ENCODE data around the gene GTSF1L. TPM values are rescaled to one million over a fixed set of nuclear protein-coding genes. Genes with fewer than 3 reads are reported as not detected.

The GTSF1L gene
- total RNA-seq = not detected in 2 replicates
- long read RNA-seq = 0 reads

- no peak within 1 kb of the TSS for H3K4me3 Mint-ChIP-seq
- DNase-seq (ENCODE audit: low read depth, low spot score) = no peak
- no peaks in the 10 kb centered on the region for H3K9me3 Mint-ChIP-seq
- no peaks in the 10 kb centered on the region for H3K4me1 Mint-ChIP-seq
- H3K36me3 Mint-ChIP-seq (ENCODE audit: low read depth) = no peaks in the 10 kb centered on the region
- H3K27ac Mint-ChIP-seq (ENCODE audit: unreplicated experiment) = no peak within 1 kb of the TSS
- H3K27me3 Mint-ChIP-seq (ENCODE audit: low read depth) = no peaks in the 10 kb centered on the region
- no peak for TF ChIP-seq CTCF (conservative IDR thresholded peaks at IDR 0.05)
Observed at GRCh38 chr20:43726811-43727338, at the start of gene GTSF1L. Gene GTSF1L, minus strand, starts transcription at chr20:43727002. Its CDS starts 308 bp downstream, at chr20:43726694.

DNA sequence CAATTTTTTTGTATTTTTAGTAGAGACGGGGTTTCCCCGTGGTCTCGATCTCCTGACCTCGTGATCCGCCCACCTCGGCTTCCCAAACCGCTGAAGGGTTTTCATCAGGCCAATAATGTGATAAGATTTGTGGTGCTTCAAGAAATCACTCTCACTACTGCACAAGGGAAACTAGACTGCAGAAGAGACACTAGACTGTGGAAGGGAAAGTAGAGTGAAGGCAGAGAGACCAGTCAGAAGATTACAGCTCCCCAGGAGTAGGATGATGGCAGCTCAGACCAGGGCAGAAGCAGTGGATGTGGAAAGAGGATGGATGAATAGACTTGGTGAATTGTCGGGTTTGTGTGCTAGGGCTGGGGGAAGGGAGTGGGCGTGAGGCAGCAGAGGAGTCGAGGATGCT lies 48.0 kb upstream of the GTSF1L start:
- Mint-ChIP-seq H3K4me1 (peaks cover 4% of the 10 kb centered on the region), H3K27ac (ENCODE audit: unreplicated experiment) (no peak overlapping the region), H3K4me3 (no peak overlapping the region), H3K9me3 (peaks cover 4% of the 10 kb centered on the region), H3K27me3 (ENCODE audit: low read depth) (peaks cover 33% of the 10 kb centered on the region), H3K36me3 (ENCODE audit: low read depth) (peaks cover 2% of the 10 kb centered on the region)
- TF ChIP-seq CTCF (conservative IDR thresholded peaks at IDR 0.05) = no peak
- DNase-seq (ENCODE audit: low read depth, low spot score) = no peak

DNA sequence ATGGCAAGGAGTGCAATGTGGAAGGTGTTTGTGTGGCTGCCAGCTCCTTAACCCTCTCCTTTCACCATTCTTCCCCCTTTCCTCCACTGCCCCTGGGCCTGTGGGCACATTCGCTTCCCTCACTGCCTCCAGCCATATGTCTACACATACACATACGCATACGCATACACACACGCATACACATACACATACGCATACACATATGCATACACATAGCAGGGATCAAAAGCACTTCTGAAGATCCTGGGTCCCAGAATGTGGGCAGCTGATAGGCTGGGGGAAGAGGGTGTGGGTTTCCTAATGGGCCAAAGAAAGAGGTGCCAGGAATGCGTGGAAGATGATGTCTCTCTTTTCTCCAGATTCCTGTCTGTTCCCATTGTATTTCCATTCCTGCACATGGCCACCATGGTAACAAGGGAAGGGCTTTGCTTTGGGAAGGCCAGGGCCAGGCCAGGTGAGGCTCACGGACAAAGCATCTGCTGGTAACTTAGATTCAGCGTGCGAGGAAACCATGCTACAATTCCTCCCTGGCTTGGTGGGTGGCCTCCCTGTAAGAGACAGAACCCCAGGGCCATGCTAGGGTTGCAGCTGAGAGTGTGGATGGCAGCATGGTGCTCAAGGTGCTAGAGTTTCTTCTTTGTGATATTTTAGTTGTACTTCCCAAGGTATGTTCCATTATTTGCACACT lies 44.8 kb upstream of the GTSF1L start:
- H3K36me3 Mint-ChIP-seq (ENCODE audit: low read depth) = no peaks in the 10 kb centered on the region
- H3K27ac Mint-ChIP-seq (ENCODE audit: unreplicated experiment) = peak overlapping the region; percentile 81
- TF ChIP-seq CTCF (conservative IDR thresholded peaks at IDR 0.05) = no peak
- no peak for DNase-seq (ENCODE audit: low read depth, low spot score)
- H3K4me3 Mint-ChIP-seq = no peak overlapping the region
- peaks cover 12% of the 10 kb centered on the region for H3K4me1 Mint-ChIP-seq
- no peaks in the 10 kb centered on the region for H3K9me3 Mint-ChIP-seq
- H3K27me3 Mint-ChIP-seq (ENCODE audit: low read depth) = peaks cover 42% of the 10 kb centered on the region

GRCh38 chr20:43770342-43770741 lies 43.5 kb upstream of the GTSF1L start:
- H3K36me3 Mint-ChIP-seq (ENCODE audit: low read depth) = no peaks in the 10 kb centered on the region

More at GRCh38 chr20:43770342-43770741, 43.5 kb upstream of the GTSF1L start:
- H3K27ac Mint-ChIP-seq (ENCODE audit: unreplicated experiment) = no peak overlapping the region
- TF ChIP-seq CTCF (conservative IDR thresholded peaks at IDR 0.05) = no peak
- H3K27me3 Mint-ChIP-seq (ENCODE audit: low read depth) = peaks cover 41% of the 10 kb centered on the region
- H3K4me3 Mint-ChIP-seq = no peak overlapping the region
- DNase-seq (ENCODE audit: low read depth, low spot score) = no peak
- peaks cover 23% of the 10 kb centered on the region for H3K4me1 Mint-ChIP-seq
- H3K9me3 Mint-ChIP-seq = no peaks in the 10 kb centered on the region

Data from neural crest cell (in vitro differentiated cells).